ENCODE data around the gene LRRC8C.
"Not testable (repeated sequence)": the region's sequence is repeated elsewhere in the genome, so short reads cannot be mapped to it uniquely, and the experiment has no call there.

The LRRC8C gene

GRCh38 chr1:89607586-89608318, 25.2 kb upstream of the LRRC8C start:
- DNase-seq (ENCODE audit: low read depth in 2 of 2): no peak

GRCh38 chr1:89608319-89608983, 24.5 kb upstream of the LRRC8C start:
- no peak for DNase-seq (ENCODE audit: low read depth in 2 of 2)

GRCh38 chr1:89608984-89609725, 23.8 kb upstream of the LRRC8C start:
- peak; percentile 47 to 55 for DNase-seq (ENCODE audit: low read depth in 2 of 2)

- DNase-seq (ENCODE audit: low read depth in 2 of 2): no peak
Measured at GRCh38 chr1:89609781-89610456, 23.0 kb upstream of the LRRC8C start.

GRCh38 chr1:89610457-89611011, 22.4 kb upstream of the LRRC8C start:
- DNase-seq (ENCODE audit: low read depth in 2 of 2): no peak

- DNase-seq (ENCODE audit: low read depth in 2 of 2): no peak
Measured at GRCh38 chr1:89611721-89612120, 21.2 kb upstream of the LRRC8C start.

- DNase-seq (ENCODE audit: low read depth in 2 of 2): no peak
Measured at GRCh38 chr1:89613928-89614327, 19.0 kb upstream of the LRRC8C start.

- DNase-seq (ENCODE audit: low read depth in 2 of 2): no peak
Measured at GRCh38 chr1:89615676-89616598, 17.0 kb upstream of the LRRC8C start.

- no peak for DNase-seq (ENCODE audit: low read depth in 2 of 2)
Measured at GRCh38 chr1:89616844-89617627, 15.9 kb upstream of the LRRC8C start.

GRCh38 chr1:89620664-89621063, 12.3 kb upstream of the LRRC8C start:
- no peak for DNase-seq (ENCODE audit: low read depth in 2 of 2)

- DNase-seq (ENCODE audit: low read depth in 2 of 2): no peak
Measured at GRCh38 chr1:89622895-89623294, 10.0 kb upstream of the LRRC8C start.

- no peak for DNase-seq (ENCODE audit: low read depth in 2 of 2)
Measured at GRCh38 chr1:89624314-89624713, 8.6 kb upstream of the LRRC8C start.

- DNase-seq (ENCODE audit: low read depth in 2 of 2): no peak
Measured at GRCh38 chr1:89624715-89625323, 8.1 kb upstream of the LRRC8C start.

GRCh38 chr1:89627596-89627962, 5.3 kb upstream of the LRRC8C start:
- DNase-seq (ENCODE audit: low read depth in 2 of 2): no peak

GRCh38 chr1:89629146-89629545, 3.8 kb upstream of the LRRC8C start:
- no peak for DNase-seq (ENCODE audit: low read depth in 2 of 2)

GRCh38 chr1:89629600-89629999, 3.3 kb upstream of the LRRC8C start:
- DNase-seq (ENCODE audit: low read depth in 2 of 2): not testable (repeated sequence)

GRCh38 chr1:89630048-89630447, 2.9 kb upstream of the LRRC8C start:
- no peak for DNase-seq (ENCODE audit: low read depth in 2 of 2)

GRCh38 chr1:89631816-89632656, 884 bp upstream of the LRRC8C start:
- DNase-seq (ENCODE audit: low read depth in 2 of 2): no peak

Data from stimulated activated CD8-positive, alpha-beta memory T cell treated with anti-CD3 and anti-CD28 coated beads, Interleukin-2, amount 100 ng/mL, for 48 hours (primary cell).